CD4-positive, alpha-beta T cell (primary cell): ENCODE results near the gene ITPR3. TPM values are rescaled to one million over a fixed set of nuclear protein-coding genes. Genes with fewer than 3 reads are reported as not detected.

Source experiments
- ATAC-seq: fragments of 200-7000 bp; cut with Tn5 transposase; one replicate; pipeline ENCODE4 v1.10.0; 2022; ENCODE audit warnings: mild to moderate bottlenecking; ENCODE audit not compliant: poor library complexity
- CTCF ChIA-PET: fragments of 350-600 bp; sonication (Branson Sonifier 250); formaldehyde crosslinking; loops from one replicate; lab custom pipeline; 2021; ENCODE audit warnings: antibody characterized with exemption, inconsistent platforms; lab: Charles Lee
- POLR2A ChIA-PET: fragments of 350-600 bp; sonication (Branson Sonifier 250); formaldehyde crosslinking; loops from one replicate; lab custom pipeline; 2021; ENCODE audit warnings: antibody characterized with exemption, inconsistent platforms; lab: Charles Lee
- DNase-seq, 14 experiments: peaks; one replicate each; pipeline ENCODE4 v3.0.0-alpha.2; 2013 to 2020; ENCODE audit warnings: mixed read lengths in 2 of 14
- H3K27ac ChIP-seq, 2 donors: one replicate each; pipeline versions ENCODE4 v1.5.1 to v1.7.0; 2013; ENCODE audit warnings: low read length in 2 of 2, low read depth in 1 of 2, mild to moderate bottlenecking in 1 of 2
- H3K27me3 ChIP-seq, 2 experiments: 1 replicate in 1 of 2; 2 replicates in 1 of 2; pipeline versions ENCODE4 v1.6.1 to v1.7.0; 2013; ENCODE audit warnings: low read length in 2 of 2, control low read depth in 1 of 2, mild to moderate bottlenecking in 1 of 2, moderate library complexity in 1 of 2; ENCODE audit not compliant: insufficient read depth in 2 of 2, control insufficient read depth in 1 of 2
- H3K36me3 ChIP-seq: one replicate; pipeline ENCODE4 v1.6.1; 2013; ENCODE audit warnings: low read length, control low read depth; ENCODE audit not compliant: insufficient read depth
- H3K4me1 ChIP-seq: one replicate; pipeline ENCODE4 v1.6.1; 2013; ENCODE audit warnings: low read length, control low read depth; ENCODE audit not compliant: insufficient read depth
- H3K4me3 ChIP-seq: one replicate; pipeline ENCODE4 v1.5.1; 2013; ENCODE audit warnings: mild to moderate bottlenecking, low read length, moderate library complexity
- H3K9me3 ChIP-seq, 2 experiments: 1 replicate in 1 of 2; 2 replicates in 1 of 2; pipeline versions ENCODE4 v1.6.1 to v1.7.0; 2013; ENCODE audit warnings: low read length in 2 of 2, mild to moderate bottlenecking in 2 of 2, control low read depth in 1 of 2, moderate library complexity in 1 of 2; ENCODE audit not compliant: control insufficient read depth in 1 of 2, insufficient read depth in 1 of 2
- H3K27ac Mint-ChIP-seq: one replicate; pipeline ENCODE4 v1.8.0; 2020; ENCODE audit warnings: mixed read lengths
- H3K27me3 Mint-ChIP-seq: one replicate; pipeline ENCODE4 v1.8.0; 2021; ENCODE audit warnings: mixed read lengths
- H3K36me3 Mint-ChIP-seq: one replicate; pipeline ENCODE4 v1.8.0; 2021; ENCODE audit warnings: low read depth, mixed read lengths
- H3K4me1 Mint-ChIP-seq: one replicate; pipeline ENCODE4 v1.8.0; 2021; ENCODE audit warnings: low read depth, mixed read lengths
- H3K4me3 Mint-ChIP-seq: one replicate; pipeline ENCODE4 v1.8.0; 2020; ENCODE audit warnings: mild to moderate bottlenecking, mixed read lengths
- H3K9me3 Mint-ChIP-seq: one replicate; pipeline ENCODE4 v1.8.0; 2020; ENCODE audit warnings: mixed read lengths
- intact Hi-C, 2 experiments: fragments of 100-400 bp; cut with DNase I in 1 of 2; cut with micrococcal nuclease in 1 of 2; formaldehyde crosslinking; loops; one replicate each; pipeline versions ENCODE4 v1.15.1 to v1.9.0; 2023 to 2025; cut with DNase I, micrococcal nuclease
- total RNA-seq, 174 experiments: library from RNA in 2 of 174; stranded (reverse) in 2 of 174; gene quantifications; one replicate each; pipeline ENCODE4 v1.2.3 and lab custom pipeline; 2021 to 2026
- TF ChIP-seq, protein P1 (sequence below): fragments of 200-600 bp; IDR thresholded peaks from one replicate; pipeline ENCODE4 v1.8.0; 2022; ENCODE audit warnings: antibody characterized with exemption, mild to moderate bottlenecking

The ITPR3 gene
- total RNA-seq, 2 experiments from 2014 or later = 44.5 to 45.5 TPM

DNA sequence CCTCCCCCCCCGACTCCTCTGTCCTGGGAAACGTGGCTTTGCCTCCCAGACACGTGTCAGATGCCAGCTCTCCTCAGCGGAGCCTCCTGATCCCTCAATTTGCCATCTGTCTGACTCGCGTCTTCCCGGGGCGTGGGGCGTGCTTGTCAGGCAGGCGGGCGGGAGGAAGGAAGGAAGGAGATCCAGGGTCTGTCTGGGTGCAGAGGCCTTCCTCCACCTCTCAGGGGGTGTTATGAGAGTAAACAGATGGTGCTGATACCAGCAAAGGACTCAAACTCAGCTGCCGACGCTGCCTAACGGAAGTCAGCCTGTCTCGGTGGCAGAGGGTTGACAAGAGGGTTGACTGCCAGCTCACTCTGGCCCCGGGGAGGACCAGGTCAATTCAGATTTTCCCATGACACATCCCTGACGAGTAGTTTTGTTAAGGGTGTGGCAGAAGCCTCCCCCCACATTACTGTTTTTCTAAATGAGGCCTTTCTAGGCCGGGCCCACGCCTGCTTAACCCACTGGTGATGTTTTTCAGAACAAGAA lies 73.3 kb downstream of the ITPR3 start:
- H3K4me3 Mint-ChIP-seq = peak overlapping the region; percentile 81
- H3K27me3 Mint-ChIP-seq = no peaks in the 10 kb centered on the region
- Histone ChIP-seq H3K27ac (peak overlapping the region; percentile 77 to 88), H3K4me3 (no peak overlapping the region), H3K27me3 (no peaks in the 10 kb centered on the region), H3K4me1 (peaks cover 79% of the 10 kb centered on the region), H3K36me3 (peaks cover 66% of the 10 kb centered on the region), H3K9me3 (no peaks in the 10 kb centered on the region)
- ChIA-PET POLR2A (interaction anchor here (0.7 to 2.9 kb wide), 11 partner anchors 11 to 349 kb away, joined by 3 to 20 read pairs (median 5); partner anchors contain the start of genes ITPR3 and UQCC2), CTCF (interaction anchor here (1.0 to 2.3 kb wide), 2 partner anchors 8 to 17 kb away, joined by 4 to 9 read pairs; partner anchors contain the start of gene UQCC2)
- peak; percentile 40 to 82 (median 66) for DNase-seq
- intact Hi-C loops = loop anchor here in 1 of 2 experiments (5.0 to 10.0 kb wide), 2 partner anchors 72 to 240 kb away; partner anchors contain the start of genes ITPR3 and ZBTB9
- peaks cover 51% of the 10 kb centered on the region for H3K36me3 Mint-ChIP-seq
- peaks cover 81% of the 10 kb centered on the region for H3K4me1 Mint-ChIP-seq
- H3K27ac Mint-ChIP-seq = peak overlapping the region; percentile 97
- no peaks in the 10 kb centered on the region for H3K9me3 Mint-ChIP-seq
- peak; percentile 68 for ATAC-seq
- TF ChIP-seq, protein P1, sequence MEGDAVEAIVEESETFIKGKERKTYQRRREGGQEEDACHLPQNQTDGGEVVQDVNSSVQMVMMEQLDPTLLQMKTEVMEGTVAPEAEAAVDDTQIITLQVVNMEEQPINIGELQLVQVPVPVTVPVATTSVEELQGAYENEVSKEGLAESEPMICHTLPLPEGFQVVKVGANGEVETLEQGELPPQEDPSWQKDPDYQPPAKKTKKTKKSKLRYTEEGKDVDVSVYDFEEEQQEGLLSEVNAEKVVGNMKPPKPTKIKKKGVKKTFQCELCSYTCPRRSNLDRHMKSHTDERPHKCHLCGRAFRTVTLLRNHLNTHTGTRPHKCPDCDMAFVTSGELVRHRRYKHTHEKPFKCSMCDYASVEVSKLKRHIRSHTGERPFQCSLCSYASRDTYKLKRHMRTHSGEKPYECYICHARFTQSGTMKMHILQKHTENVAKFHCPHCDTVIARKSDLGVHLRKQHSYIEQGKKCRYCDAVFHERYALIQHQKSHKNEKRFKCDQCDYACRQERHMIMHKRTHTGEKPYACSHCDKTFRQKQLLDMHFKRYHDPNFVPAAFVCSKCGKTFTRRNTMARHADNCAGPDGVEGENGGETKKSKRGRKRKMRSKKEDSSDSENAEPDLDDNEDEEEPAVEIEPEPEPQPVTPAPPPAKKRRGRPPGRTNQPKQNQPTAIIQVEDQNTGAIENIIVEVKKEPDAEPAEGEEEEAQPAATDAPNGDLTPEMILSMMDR = no peak

GRCh38 chr6:33694977-33695376 lies 73.9 kb downstream of the ITPR3 start:
- Mint-ChIP-seq H3K4me1 (peaks cover 84% of the 10 kb centered on the region), H3K27ac (peak overlapping the region; percentile 97), H3K4me3 (peak overlapping the region; percentile 81), H3K9me3 (no peaks in the 10 kb centered on the region), H3K36me3 (peaks cover 46% of the 10 kb centered on the region), H3K27me3 (no peaks in the 10 kb centered on the region)
- TF ChIP-seq, protein P1 = no peak
- peak in 1 of 14 experiments; percentile 23 for DNase-seq
- H3K27ac ChIP-seq = peak overlapping the region; percentile 77 to 88
- H3K4me1 ChIP-seq = peaks cover 79% of the 10 kb centered on the region
- no peaks in the 10 kb centered on the region for H3K27me3 ChIP-seq
- no peak for ATAC-seq
- POLR2A ChIA-PET = interaction anchor here (0.7 to 2.9 kb wide), 9 partner anchors 12 to 350 kb away, joined by 3 to 20 read pairs (median 5); partner anchors contain the start of genes ITPR3 and UQCC2
- intact Hi-C loops = loop anchor here in 1 of 2 experiments (5.0 to 10.0 kb wide), 3 partner anchors 63 to 240 kb away; partner anchors contain the start of genes ITPR3 and ZBTB9
- no peak overlapping the region for H3K4me3 ChIP-seq
- no peaks in the 10 kb centered on the region for H3K9me3 ChIP-seq
- peaks cover 61% of the 10 kb centered on the region for H3K36me3 ChIP-seq
- CTCF ChIA-PET = interaction anchor here (2.3 kb wide), 1 partner anchor 16 kb away, joined by 9 read pairs; the partner anchor contains the start of gene UQCC2

DNA sequence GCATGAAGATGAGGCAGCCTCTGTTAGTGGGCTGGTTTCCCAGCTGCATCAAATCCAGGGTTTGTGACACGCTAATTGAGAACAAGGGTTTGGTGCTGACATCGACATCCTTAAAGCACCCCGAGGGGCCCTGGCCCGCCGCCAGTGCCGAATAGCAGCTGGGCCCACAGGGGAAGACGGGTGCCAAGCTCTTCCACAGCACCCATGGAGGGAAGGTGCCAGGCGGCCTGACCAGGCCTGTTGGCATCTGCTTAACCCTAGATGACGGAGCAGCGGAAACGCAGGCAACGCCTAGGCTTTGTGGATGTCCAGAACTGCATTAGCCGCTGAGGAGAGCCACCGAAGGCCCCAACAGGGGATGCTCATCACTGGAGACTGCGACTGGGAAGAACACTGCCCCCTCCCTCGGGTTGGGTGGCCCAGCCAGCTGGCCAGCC lies 74.3 kb downstream of the ITPR3 start:
- H3K4me3 ChIP-seq = no peak overlapping the region
- H3K9me3 ChIP-seq = no peaks in the 10 kb centered on the region
- peaks cover 57% of the 10 kb centered on the region for H3K36me3 ChIP-seq
- peaks cover 82% of the 10 kb centered on the region for H3K4me1 ChIP-seq
- TF ChIP-seq, protein P1 = no peak
- ATAC-seq (no peak), DNase-seq (no peak)
- POLR2A ChIA-PET = interaction anchor here (0.7 to 2.9 kb wide), 6 partner anchors 12 to 350 kb away, joined by 4 to 20 read pairs (median 11); partner anchors contain the start of genes ITPR3 and UQCC2
- Mint-ChIP-seq H3K4me1 (peaks cover 89% of the 10 kb centered on the region), H3K27ac (peak overlapping the region; percentile 97), H3K36me3 (peaks cover 48% of the 10 kb centered on the region), H3K9me3 (no peaks in the 10 kb centered on the region), H3K4me3 (no peak overlapping the region), H3K27me3 (no peaks in the 10 kb centered on the region)
- CTCF ChIA-PET = interaction anchor here (0.6 kb wide), 1 partner anchor 48 kb away, joined by 3 read pairs; no protein-coding TSS in a partner anchor
- intact Hi-C loops = loop anchor here in 1 of 2 experiments (5.0 to 10.0 kb wide), 2 partner anchors 63 to 241 kb away; partner anchors contain the start of gene ZBTB9
- H3K27me3 ChIP-seq = no peaks in the 10 kb centered on the region
- peak overlapping the region; percentile 77 to 88 for H3K27ac ChIP-seq
